HG02678 (cell line): ENCODE measurements around the gene VAC14.

Experiments used
- ATAC-seq: cut with Tn5 transposase; IDR thresholded peaks from one replicate; pipeline ENCODE4 v1.9.1; 2021; ENCODE audit warnings: mild to moderate bottlenecking, moderate library complexity; ENCODE audit not compliant: unreplicated experiment

Gene VAC14

GRCh38 chr16:70665806-70666735 is 134.9 kb downstream of the VAC14 start:
- no peak for ATAC-seq

GRCh38 chr16:70665113-70665694 is 135.8 kb downstream of the VAC14 start:
- ATAC-seq: no peak

GRCh38 chr16:70664325-70665112 is 136.4 kb downstream of the VAC14 start:
- no peak for ATAC-seq

DNA sequence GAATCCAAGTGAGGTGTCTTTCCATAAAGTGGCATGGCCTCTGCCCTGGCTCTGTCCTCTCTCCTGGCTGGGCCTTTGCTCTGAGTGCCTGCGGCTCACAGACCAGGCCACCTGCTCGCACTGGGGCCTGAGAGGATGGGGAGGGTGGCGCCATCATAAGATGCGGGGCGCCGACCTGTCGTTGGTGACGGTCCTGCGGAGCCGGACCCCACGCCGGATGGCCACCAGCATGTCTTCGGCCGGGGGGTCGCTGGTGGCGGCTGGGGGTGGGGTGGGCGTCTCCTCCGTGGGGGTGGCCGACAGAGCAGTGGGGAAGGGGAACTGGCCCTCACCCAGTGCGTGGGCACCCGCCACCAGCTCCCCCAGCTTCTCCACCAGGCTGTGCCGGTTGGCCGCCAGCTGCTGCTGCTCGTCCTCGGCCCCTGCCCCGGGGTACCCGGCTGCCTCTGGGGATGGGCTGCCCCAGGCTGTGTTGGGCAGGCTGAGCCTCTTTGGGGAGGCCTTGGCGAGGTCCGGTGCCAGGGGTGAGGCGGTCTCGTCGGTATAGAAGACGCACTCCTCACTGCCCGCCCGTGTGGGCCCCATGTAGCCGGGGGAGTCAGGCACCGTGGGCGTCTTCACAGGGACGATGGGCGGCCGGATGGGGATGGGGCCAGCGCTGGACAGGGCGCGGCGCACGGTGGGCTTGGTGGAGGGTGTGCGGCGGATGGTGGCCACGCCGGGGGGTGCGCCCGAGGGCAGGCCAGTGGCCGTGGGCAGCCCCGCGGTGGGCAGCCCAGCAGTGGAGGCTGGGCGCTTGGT is 137.2 kb downstream of the VAC14 start:
- no peak for ATAC-seq

DNA sequence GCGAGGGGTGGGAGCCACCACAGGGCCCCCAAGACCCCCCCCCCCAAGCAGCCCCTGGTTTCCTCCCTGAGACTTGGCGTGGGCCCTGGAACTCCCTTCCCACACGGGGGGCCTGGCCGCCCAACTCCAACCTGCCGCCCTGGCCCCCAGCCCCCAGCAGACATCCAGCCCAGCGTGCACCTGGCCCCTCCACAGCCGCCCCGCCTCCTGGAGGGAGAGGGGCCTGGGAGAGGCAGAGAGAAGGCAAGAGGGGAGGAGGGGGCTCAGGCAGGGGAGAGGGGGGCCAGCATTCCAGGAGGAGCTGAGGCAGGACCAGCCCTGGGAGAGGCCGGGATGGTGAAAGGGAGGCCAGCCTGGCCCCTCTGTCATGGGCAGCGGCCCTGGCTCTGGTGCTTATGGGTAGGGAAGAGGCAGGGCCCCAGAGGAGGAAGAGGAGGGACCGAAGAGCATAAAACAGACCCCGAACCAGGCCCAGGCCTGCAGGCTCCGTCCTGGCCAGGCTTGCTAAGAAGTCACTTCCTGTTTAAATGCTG is 137.9 kb downstream of the VAC14 start:
- ATAC-seq: no peak

DNA sequence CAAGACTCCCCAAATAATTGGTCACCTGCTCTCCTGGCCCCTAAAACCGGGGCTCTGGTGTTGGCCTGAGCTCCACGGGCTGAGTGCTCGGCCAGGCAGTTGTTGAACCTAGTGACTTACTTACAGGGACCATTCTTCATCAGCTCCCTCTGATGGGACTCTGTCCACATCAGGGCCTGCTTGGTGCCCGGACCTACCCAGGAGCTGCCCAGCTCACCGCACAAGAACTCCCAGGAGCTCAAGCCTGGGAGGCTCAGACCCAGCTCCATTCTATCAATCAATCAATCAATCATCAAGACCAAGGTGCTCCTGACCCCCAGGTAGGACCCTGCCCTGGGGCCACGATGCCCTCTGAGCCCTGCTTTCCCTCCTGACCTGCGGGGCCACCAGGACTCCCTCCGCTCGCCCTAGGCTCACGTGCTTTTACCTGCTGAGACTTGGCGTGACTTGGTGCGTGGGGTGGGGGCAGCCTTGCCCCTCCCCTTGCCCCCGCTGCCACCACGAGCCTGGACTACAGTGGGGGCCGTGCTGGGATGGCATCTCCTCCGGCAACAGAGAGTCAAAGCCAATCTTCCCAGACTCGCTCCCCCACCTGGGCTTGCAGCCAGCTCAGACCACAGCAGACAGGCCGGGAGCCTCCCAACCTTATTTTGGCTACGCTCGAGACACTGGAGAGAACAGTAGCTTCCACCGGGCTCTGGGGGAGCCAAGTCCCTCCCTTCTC is 138.9 kb downstream of the VAC14 start:
- no peak for ATAC-seq

DNA sequence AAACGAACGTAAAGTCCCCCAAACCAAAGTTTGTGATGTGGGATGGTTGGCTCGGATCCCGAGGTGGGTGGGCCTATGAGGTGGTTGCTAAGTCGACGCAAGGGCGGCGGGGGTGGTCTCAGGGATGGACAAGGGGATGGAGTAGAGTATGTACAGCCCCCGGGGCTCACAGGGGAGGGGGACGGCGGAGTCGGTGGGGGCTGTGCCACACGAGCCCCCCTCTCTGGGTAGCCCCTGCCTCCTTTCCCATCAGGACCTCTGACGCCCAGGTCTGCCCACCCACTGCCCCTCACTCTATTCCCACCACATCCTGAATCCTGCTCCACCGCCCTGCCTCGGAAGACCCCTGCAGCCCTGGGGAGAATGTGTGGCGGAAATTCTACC is 139.4 kb downstream of the VAC14 start:
- ATAC-seq: no peak

- ATAC-seq: no peak
These were observed 140.1 kb downstream of the VAC14 start for GRCh38 chr16:70660672-70661350.

- no peak for ATAC-seq
These were observed 140.8 kb downstream of the VAC14 start for GRCh38 chr16:70659953-70660671.

DNA sequence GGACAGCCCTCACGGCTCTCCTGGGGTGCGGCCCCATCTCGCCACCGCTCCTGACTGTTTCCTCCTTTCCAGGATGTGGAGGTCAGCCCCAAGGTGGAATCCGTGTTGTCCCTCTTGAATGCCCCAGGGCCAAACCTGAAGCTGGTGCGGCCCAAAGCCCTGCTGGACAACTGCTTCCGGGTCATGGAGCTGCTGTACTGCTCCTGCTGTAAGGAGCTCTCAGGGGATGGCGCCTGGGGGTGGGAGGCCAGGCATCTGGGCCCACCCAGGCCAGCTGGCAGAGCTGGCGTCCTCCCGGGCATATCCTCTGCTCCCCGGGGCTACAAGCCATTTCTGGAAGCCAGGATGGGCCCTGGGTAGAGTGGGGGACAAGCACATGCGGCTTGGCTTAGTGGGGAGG is 141.4 kb downstream of the VAC14 start:
- no peak for ATAC-seq

DNA sequence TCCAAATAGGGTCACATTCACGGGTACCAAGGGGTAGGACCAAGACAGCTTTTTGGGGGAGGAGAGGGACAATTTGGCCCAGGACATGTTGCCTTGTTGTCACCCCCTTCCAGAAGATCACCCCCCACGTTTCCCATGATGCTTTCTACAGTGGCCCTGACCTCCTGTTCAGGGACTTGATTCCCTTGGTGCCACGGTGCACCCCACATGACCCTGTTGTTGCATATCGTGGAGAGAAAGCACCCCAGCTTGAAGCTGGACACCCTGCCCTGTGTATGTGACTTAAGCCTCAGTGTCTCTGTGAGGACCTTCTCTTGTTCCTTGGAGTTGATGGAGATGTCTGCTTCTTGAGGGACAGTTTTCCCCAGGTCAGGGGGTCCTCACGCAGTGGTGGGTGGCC is 142.0 kb downstream of the VAC14 start:
- no peak for ATAC-seq

DNA sequence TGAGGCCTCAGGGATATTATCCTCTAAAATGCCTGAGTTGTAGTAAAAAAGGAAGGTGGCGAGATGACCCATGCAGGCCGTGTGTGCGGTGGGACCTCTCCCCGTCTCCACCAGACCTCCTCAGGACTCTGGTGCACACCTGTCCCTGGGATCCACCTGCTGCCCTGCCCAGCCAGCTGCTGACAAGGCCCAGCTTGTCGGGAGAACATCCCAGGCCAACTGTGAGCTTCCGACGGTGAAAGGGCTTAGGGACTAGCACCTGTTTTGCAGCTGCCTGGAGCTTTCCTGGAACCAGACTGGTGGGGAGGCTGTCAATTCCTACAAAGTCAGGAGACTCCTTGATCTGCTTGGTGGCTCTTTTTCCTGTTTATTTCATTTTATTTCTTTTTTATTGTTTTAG is 143.0 kb downstream of the VAC14 start:
- no peak for ATAC-seq

DNA sequence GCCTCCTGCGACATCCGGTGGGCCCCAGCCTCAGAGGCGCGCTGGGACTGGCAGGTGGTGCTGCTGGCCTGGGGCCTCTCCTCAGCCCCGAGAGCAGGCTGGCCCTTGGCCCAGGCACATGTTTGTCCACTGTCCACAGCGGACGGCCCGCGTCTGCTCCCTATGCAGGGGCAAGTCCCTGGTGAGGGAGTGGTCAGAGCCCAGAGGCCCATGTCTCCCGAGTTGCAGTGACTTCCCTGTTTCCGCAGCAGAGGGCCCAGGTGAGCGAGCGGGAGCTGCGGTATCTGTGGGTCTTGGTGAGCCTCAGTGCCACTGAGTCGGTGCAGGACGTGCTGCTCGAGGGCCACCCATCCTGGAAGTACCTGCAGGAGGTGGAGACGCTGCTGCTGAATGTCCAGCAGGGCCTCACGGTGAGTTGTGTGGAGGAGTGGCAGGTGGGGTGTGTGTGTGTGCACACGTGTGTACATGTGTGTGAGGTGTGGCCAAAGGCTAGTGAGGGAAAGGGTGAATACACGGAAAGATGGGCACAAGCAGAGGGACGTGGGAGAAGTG is 144.2 kb downstream of the VAC14 start:
- ATAC-seq: no peak

GRCh38 chr16:70656065-70656711 is 144.8 kb downstream of the VAC14 start:
- no peak for ATAC-seq

DNA sequence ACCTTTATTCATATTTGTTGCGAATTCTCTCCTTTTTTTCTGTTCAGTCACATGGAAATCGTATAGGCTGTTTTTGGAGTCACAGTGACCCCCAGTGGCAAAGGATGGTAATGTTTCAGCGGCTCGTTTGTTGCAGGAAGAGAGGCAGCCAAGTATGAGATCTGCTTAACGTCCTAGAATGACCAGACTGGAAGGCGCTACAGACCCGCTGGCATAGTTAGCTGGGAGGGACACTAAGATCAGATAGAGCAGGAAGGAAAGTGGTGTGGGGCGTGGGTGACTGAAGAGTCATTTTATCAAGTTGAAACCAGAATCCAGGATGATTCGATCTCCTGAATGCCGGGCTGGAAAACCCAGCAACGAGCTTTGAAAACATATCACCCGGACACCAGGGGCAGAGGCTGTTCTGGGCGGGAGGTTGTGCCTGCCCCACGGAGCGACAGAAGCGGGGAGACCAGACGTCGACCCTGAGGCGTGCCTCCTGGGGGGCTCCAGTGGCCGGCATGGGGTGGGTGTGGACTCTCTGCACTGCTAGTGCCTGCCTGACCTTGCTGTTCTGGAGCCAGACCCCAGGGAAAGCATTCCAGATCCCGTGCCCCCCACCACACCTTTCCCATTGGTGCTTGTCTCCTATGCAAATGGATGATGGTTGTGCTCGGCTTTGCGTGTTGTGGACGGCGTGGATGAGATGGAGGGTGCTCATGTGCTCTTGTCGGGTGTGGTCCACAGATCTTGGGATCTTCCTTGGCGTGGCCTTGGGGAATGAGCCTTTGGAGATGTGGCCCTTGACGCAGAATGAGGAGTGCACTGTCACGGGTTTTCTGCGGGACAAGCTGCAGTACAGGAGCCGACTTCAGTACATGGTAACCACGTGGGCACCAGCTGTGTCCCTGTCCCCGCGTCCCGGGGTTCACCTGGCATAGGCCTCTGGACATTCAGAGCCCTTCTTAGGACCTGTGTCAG is 146.9 kb downstream of the VAC14 start:
- ATAC-seq: peak; percentile 62

- no peak for ATAC-seq
These were observed 147.6 kb downstream of the VAC14 start for GRCh38 chr16:70653406-70653805.

- no peak for ATAC-seq
These were observed 148.6 kb downstream of the VAC14 start for GRCh38 chr16:70652322-70652721.
